GM19452 (cell line): ENCODE measurements around the gene GPR142.
"Not testable (repeated sequence)": the region's sequence is repeated elsewhere in the genome, so short reads cannot be mapped to it uniquely, and the experiment has no call there.

Experiments
- ATAC-seq: cut with Tn5 transposase; IDR thresholded peaks from one replicate; pipeline ENCODE4 v1.9.1; 2021; ENCODE audit not compliant: unreplicated experiment

The GPR142 gene

DNA sequence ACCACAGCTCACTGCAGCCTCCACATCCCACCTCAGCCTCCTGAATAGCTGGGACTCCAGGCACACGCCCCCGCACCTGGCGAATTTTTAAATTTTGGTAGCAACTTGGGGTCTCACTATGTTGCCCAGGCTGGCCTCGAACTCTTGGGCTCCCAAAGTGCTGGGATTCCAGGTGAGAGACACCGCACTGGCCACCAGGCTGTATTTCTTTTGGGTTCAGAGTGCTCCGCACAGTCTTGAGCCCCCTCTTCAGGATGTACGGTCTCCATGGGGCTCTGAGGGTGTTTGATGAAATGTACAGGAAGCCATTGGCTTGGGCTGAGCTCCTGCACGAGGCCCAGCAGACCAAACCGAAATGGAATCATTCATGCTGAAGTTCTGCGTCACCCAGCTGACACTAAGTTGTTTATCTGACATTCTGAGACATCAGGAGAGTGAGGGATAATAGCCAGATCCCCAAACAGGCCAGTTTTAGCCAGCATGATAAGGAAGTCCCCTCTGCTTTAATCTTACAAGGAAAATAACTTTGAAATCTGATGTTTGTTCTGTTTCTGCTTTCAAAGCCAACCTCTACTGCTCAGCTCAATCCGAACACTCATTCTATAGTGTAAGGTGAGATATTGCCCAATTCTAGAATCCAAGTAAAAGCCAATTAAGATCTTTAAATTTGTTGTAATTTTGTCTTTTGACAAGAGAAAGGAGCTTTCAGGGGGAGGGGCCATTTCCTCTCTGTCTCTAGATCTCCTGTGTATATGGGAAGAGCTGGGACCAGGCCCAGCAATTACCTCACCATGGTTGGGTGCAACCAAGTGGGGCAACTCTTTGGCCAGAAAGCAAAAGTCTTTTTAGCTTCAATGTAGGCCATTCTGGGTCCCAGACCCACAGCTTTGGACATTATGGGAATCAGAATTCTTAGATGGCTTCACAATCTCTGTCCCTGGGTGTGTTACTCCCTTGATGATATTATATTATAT is 23.7 kb downstream of the GPR142 start:
- ATAC-seq = no peak

DNA sequence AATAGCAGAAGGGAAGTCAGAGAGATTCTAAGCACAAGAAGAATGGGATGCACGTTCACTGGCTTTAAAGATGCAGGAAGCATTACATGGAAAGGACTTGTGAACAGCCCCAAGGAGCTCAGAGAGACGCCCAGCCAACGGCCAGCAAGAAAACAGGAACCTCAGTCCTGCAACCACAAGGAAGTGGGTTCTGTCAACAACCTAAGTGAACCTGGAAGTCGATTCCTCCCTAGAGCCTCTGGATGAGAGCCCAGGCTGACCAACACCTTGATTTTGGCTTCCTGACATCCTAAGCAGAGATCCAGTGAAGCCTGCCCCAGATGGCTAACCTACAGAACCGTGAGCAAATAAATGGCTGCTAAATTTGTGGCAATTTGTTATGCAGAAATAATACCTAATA is 24.5 kb downstream of the GPR142 start:
- ATAC-seq = no peak

DNA sequence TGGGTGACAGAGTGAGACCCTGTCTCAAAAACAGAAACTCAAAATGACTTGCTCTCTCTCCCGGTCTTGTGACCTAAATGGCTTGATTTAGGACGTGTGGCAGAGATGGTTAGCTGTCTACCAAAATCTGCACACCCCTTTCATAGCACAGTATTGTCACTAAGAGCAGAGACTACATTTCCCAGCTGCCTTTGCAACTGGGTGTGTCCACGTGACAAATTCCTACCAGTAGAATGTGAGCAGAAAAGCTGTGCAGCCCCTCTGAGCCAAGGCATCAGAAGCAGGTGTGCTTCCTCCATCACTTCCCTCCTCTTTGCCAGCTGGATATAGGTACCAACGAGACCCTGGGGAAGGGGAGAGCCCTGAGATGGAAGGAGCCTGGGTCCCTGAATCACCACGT is 25.5 kb downstream of the GPR142 start:
- ATAC-seq = no peak

DNA sequence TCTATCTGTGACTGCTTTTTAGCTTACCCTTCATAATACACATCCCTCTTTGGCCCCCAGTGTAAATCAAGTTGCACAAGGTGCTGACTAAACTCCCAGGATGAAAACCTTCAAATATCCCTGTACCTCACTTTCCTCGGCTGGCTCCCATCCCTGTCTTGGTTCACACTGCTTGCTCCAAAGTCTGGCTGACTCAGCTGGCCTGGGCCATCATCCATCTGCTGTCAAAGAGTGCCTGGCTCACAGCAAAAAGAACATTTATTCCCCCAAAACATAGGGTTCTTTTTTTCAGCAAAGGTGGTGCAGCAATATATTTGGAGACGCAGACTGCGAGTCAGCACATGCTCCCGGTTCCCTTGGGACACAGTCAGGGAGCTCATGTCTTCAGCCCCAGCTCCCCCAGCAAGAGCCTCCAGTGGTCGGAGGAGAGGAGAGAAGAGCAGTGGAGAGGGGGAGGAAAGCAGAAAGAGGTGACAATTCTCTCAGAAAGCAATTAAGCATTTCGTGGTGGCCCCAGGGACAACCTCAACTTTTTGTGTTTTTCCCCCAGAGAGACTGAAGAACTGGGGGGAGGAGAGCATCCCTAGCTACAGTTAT is 26.1 kb downstream of the GPR142 start:
- no peak for ATAC-seq

DNA sequence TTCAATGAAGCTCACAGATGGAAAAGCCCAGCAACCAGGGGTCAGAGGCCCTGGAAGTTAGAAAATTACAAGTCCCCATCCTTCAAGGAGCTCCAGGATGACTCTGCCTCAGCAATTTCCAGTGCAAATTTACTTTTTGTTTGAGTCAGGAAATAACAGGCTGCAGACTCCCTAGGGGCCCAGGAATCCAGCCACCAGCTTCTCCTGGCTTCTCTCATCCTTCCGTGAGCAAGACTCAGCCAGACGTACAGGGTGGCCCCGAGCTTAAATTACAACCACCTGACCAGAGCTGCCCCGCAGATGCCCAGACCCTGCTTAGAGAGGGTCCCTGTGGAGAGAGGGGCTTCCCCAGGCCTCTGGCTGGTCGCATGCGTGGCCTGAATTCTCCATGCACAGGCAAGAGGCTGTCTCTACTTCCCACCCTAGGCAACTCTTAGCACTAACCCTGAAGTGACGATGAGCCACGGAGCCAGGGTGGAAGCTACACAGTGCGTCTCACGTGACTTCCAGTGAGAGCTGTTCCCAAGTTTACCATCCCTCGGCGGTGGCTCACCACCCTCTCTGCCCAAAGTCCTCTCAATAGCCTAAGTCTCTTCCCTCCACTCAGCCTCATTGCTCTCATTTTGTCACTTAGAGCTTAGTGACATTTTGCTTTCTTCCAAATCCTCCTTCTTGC is 27.1 kb downstream of the GPR142 start:
- no peak for ATAC-seq

DNA sequence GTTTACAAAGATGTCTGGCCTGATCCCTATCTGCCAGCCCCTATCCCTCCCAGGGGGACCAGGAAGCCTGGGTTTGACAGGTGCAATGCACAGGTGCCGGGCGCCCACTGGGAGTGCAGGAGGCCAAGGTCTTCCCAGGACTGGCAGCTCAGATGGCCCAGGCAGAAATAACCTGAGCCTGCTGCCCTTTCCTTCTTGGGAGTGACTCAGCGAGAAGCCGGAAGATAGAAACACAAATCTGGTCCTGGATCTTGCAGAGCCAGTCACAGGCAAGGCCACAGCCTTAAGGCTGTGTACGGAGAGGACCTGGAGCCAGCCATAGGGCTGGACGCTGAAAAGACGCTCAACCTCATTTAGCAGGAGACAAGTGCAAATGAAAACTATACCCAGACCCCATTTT is 27.7 kb downstream of the GPR142 start:
- no peak for ATAC-seq

DNA sequence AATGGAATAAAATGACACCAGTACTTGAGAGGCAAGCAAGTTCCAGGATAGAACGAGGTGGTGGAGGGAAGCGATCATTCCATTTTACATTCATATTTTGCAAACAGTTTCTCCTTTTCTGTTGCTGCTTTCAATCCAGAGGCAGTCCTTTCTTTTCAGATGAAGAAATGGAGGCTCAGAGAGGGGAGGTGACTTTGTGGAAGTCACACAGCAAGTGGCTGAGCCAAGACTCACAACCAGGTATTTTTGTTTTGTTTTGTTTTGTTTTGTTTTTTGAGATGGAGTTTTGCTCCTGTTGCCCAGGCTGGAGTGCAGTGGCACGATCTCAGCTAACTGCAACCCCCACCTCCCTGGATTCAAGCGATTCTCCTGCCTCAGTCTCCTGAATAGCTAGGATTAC is 29.3 kb downstream of the GPR142 start:
- no peak for ATAC-seq

DNA sequence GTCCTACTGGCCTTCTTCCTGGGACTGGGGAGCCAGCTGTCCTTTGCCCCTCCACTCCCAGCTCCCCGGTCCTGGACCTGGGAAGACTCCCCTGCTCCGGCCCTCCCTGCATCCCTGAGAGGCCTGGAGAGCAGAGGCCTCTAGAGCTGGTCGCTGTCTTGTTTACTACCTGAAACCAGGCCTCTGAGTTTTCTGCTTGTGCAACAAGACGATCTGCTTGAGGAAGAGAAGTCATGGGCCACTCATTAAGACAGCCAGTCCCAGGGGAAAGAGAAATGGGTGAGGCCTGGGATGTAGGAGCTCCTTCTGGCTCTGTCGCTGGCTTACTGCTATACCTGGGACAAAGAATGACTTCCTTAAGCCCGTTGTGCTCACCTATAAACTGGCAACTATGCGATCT is 34.7 kb downstream of the GPR142 start:
- no peak for ATAC-seq

DNA sequence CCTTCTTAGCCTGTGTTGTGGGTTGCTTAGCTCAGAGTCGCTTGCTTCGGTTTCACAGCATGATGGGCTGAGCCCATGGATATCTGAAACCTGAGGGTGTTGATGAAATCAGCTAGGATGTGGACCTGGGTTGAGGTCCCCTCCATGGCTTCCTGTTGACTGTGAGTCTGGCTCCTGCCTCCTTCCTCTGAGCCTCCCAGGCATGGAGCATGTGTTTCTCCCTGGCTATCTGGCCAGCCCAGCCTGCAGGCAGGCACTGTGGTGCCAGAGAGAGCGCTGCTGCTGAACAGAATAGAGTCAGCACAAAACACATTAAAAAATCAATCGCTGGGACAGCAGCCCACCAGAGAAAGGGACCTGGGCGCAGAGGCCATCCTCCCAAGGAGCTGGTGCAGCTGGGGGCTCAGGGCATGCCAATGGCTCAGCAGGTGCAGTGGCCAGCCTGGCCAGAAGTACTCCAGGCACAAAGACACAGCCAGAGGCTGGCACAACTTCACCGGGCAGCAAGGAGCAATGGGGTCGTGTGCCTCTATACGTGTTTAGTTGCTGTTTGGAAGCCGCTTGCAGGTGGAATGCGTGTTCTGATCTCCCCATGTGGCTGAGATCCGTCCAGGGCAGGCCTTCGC is 36.3 kb downstream of the GPR142 start:
- no peak for ATAC-seq

DNA sequence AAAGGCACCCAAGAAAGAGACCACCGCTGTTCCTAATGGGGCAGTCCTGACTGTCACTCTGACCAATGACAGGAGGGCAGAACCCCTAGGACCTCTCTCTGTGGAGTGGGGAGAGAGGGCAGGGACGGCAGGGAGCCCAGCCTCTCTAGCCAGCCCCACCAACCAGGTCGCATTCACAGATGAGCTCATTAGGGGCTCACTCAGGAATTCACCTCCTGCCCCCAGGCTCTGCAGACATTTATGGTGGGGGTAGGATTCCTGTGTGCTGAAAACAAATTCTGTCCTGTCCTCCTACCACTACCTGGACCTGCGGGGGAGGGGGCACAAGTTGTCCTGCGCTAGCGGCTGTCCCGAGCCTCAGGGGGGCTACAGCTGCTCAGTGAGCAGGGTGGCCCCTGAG is 36.9 kb downstream of the GPR142 start:
- ATAC-seq = no peak

DNA sequence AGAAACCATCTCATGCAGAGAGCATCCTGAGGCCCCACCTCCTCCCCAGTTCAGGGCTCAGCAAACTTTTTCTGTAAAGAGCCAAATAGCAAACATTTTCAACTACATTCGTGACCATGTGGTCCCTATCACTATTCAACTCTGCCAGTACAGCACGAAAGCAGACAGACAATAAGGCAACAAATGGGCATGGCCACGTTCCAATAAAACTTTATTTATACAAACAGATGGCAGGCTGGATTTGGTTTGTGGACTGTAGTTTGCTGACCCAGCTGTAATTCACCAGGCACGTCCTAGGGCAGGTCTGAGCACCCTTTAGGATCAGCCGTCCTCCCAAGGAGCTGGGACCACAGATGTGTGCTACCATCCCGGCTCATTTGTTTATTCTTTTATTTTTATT is 37.5 kb downstream of the GPR142 start:
- ATAC-seq = no peak

DNA sequence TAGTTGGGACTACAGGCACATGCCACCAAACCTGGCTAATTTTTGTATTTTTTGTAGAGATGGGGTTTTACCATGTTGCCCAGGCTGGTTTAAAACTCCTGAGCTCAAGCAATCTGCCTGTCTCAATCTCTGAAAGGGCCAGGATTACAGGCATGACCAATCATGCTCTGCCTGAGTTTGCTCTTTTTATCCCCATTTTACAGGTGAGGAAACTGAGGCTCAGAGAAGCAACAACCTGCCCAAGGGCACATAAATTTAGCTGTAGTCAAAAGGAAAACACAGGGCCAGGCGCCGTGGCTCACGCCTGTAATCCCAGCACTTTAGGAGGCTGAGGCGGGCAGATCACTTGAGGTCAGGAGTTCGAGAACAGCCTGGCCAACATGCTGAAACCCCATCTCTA is 38.0 kb downstream of the GPR142 start:
- not testable (repeated sequence) for ATAC-seq

DNA sequence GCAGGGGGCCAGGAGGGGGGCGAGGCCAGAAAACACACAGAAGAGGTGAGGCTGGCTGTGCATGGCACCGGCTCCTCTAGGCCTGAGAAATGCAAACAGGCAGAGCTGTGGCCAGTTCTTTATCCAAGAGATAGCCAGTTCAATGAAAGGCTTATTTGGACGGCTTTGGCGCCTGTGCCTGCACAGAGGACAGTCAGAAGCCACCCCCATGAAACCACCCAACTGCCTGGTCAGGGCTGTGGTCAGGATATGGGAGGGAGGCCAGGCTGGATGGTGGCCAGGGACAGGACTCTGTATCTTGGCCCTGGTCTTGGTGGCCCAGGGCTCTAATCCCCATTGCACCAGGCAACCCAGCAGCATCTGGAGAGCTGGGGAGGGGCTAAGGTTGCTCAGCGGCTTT is 40.1 kb downstream of the GPR142 start:
- no peak for ATAC-seq

DNA sequence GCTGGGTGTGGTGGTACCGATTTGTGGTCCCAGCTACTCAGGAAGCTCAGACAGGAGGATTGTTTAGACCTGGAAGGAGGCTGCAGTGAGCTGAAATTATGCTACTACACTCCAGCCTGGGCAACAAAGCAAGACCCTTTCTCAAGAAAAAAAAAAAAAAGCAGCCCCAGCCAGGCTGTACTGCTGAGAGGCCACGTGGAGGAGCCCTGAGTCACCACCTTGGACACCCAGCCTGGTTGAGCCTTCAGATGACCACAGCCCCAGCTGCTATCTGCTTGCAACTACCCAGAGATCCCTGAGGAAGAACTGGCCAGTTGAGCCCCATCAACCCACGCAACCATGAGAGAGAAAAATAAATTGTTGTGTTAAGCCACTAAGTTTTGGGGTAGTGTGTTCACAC is 41.0 kb downstream of the GPR142 start:
- ATAC-seq = no peak

DNA sequence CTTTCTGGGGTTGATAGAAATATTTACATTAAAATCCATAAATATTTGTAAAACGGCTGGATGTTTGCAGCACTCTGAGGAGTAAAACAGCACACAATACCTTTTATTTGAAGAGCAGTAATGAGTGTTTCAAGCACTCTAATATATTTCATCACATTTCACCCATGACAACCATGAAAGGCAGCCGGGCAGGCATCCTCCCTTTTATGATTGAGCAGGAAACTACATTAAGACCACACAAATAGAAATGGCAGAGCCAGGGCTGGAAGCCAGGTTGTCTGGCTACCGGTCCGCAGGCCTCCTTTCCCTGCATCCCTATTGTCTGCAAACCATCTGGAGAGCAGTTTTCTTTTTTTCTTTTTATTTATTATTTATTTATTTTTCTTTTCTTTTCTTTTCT is 41.5 kb downstream of the GPR142 start:
- ATAC-seq = no peak

DNA sequence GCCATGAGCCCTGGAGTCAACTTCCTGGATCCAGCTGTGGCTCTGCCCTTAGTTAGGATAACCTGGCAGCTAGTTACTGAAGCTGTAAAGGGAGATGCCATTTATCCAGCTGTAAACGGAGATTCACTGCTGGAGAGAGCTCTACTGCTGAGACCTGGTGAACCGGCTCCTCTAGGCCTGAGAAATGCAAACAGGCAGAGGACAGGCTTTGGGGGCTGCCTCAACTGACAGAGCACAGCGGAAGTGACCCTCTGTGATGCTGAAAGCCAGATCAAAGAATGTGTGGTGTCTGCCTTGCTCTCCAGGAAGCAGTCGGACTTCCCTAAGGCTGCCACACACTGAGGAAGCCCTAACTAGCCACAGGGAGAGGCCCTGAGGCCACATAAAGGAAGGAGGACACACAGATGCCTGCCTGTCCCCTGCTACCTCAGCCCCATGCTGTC is 42.7 kb downstream of the GPR142 start:
- no peak for ATAC-seq

DNA sequence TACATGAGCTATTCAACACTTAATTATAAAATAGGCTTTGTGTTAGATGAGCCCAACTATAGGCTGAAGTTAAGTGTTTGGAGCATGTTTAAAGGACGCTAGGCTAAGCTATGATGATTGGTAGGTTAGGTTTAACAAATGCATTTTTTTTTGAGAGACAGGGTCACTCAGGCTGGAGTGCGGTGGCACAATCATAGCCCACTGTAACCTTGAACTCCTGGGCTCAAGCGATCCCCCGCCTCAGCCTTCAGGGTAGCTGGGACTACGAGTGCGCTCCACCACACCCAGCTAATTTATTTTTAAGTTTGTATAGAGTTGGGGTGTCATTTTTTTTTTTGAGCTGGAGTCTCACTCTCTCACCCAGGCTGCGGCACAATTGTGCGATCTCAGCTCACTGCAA is 45.3 kb downstream of the GPR142 start:
- no peak for ATAC-seq

DNA sequence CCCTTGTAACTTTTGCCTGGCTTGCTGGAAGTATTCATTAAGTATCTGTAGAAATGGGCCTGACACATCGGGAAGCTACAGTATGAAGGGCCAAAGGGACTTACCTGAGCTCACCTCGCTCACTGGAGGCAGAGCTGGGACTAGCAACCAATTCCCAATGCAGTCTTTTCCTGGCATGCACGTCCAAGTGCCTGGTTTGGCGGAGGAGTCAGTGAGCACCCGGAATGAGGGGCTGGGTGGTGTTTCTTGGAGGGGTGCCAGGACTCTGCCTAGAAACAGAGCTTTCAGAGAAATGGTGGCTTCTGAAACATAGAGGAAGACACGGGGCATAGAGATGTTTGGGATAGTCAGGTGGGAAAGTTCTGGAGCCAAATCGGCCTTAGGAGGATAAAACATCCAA is 46.2 kb downstream of the GPR142 start:
- ATAC-seq = no peak

DNA sequence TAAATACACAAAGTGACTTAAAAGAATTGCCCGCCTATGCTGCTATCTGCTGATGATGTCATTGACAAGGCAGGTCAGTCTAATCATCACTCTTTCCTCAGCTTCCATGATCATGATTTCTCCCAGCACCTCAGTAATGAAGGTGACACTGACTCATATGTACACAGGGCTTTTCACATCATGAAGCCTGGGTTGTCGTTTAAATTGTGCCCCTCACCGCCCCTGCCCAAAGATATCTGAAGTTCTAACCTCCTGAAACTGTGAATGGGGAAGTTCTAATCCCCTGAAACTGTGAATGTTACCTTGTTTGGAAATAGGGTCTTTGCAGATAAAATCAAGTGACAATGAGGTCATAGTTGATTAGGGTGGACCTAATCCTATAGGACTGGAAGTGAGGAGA is 47.2 kb downstream of the GPR142 start:
- no peak for ATAC-seq

DNA sequence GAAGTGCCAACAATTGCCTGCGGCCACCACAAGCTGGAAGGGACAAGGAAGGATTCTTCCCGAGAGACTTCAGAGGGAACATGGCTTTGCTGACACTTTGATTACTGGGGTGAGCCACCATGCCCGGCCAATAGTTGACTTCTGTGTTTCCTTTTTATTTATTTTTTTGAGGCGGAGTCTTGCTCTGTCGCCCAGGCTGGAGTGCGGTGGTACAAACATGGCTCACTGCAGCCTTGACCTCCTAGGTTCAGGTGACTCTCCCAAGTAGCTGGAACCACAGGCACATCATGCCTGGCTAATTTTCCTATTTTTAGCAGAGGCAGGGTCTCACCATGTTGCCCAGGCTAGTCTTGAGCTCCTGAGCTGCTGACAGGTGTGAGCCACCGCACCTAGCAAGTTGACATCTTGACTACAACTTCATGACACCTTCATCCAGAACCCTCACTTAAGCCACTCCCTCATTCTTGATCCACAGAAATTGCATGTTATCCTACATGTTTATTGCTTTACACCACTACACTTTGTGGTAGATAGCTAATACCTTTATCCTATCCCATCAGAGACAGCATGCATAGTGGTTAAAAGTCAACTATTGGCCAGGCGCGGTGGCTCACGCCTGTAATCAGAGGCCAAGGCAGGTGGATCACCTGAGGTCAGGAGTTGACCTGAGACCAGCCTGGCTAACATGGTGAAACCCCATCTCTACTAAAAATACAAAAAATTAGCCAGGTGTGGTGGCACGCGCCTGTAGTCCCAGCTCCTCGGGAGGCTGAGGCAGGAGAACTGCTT is 48.5 kb downstream of the GPR142 start:
- no peak for ATAC-seq
